Activated gamma-delta T cell (primary cell): ENCODE measurements around the gene KRT3.
"Not testable (repeated sequence)": the region's sequence is repeated elsewhere in the genome, so short reads cannot be mapped to it uniquely, and the experiment has no call there.

Experiments used
- DNase-seq: peaks from one replicate; lab custom pipeline; 2025; lab: John Stamatoyannopoulos, UW

KRT3 gene

DNA sequence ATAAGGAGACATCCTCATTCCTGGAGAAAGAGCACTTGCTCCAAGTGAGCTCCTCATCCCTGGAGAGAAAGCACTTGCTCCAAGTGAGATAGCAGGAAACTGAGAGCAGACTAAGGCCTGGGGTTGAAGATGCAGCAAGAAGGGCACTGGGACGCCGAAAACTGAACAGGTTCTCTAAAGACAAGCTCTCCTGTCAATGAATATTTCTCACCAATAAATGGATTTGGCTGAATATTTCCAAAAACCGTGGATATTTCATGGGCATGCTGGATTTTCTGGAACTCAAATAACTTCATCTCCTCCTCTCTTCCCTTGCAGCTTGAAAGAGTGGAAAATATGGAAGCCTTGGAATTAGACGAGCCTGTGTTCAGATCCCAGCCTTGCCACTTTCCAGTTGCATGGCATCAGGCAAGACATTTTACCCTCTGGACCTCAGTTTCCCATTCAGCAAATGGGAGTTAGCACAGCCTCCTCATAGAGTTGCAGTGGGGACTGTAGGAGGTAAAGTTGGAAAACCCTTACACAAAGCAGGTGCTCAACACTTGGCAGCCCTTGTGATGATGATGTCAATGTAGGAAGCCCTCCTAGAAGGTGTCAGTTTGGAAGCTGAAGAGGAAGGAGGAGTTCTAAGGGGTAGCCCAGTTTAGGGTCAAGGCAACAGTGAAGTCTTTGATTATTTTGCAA lies 14.4 kb downstream of the KRT3 start:
- DNase-seq = no peak

DNA sequence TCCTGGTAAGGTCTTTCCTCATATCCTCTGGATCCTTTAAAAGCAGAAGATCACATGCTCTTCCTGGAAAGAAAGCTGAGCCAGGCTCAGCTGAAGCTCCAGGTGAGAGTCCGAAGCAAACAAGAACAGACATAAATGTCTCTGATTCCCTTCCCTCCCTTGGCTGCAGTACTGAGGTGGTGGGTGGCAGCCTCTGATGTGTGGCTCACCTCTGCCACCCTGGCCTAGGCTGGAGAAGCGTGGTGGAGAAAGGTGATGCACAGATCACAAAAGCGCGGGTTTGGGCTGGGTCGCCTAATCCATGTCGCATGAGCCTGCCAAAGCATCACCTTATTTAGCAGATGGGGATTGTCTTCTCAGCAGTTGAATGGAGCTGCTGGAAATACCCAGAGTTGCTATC lies 16.0 kb downstream of the KRT3 start:
- DNase-seq = no peak

DNA sequence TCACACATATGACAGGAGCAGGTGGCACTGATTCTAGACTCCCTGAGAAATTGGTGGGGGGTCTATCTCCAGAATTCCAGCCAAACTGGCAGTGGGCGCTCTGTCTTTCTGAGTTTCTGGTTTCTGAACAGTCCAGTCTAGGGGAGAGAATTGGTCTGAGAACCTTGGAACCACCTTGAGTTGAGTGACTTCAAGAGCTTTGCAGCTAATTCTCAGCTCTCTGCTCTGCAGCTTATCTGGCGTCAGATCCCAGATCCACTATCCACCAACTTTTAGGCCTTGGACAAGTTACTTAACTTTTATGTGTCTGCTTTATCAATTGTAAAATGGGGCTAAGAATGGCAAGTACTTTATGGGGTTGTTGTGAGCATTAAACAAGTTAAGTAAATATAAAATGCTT lies 17.1 kb downstream of the KRT3 start:
- DNase-seq = no peak

DNA sequence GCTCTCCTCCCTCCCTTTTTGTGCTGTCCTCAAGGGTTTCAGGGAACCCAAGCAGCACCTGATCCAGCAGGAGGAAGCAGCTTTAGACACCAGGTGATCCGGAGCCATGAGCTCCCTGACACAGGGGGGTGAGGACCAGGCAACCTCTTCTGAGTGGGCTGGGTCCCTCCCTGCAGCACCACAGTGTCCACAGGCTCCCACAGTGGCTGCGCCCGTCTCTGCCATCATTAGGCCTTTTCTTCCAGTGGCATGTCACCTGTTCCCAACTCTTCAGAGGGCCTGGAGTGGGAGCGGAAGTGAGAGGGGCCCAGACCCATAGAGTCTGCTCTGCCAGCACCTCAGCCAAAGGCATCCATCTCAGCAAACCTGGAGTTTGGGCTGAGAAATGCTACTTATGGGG lies 18.4 kb downstream of the KRT3 start:
- DNase-seq = no peak

DNA sequence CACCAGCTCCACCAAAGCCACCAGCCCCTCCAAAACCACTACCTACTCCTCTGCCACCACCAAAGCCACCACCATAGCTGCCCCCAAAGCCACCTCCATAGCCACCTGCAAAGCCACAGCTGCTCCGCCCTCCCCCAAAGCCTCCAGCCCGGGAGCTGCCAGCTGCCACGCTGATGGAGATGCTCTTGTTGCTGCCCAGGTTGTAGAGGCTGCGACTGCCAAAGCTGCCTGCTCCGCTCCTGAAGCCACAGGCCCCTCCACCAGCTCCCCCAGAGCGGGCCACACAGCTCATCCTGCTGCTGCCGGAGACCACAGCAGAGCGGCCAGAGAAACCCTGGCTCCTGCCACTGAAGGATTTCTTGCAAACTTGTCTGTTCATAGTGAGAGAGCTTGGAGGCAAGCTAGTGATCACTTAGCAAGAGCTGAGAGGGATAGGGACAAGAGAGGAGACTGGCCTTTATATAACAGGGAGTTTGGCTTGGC lies 19.0 kb downstream of the KRT3 start, which contains the start of gene KRT76:
KRT76 (minus strand) TSS at position 433 of the 483 bp plus-strand sequence; CDS start at position 379, 54 bp downstream.
- DNase-seq = no peak

DNA sequence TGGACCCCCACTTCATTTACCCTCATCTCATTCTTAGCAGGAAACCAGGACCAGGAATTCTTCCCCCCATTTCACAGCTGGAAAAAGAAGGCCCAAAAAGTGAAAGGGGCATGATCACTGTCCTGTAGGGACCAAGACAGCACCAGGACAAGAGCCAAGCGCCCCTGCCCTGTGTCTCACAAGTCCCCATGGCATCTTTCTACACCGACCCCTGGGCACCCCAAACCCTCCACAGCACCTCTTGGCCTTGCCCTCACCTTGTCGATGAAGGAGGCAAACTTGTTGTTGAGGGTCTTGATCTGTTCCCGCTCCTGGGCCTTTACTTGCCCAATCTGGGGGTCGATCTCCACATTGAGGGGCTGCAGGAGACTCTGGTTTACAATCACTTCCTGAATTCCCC lies 19.5 kb downstream of the KRT3 start:
- no peak for DNase-seq

DNA sequence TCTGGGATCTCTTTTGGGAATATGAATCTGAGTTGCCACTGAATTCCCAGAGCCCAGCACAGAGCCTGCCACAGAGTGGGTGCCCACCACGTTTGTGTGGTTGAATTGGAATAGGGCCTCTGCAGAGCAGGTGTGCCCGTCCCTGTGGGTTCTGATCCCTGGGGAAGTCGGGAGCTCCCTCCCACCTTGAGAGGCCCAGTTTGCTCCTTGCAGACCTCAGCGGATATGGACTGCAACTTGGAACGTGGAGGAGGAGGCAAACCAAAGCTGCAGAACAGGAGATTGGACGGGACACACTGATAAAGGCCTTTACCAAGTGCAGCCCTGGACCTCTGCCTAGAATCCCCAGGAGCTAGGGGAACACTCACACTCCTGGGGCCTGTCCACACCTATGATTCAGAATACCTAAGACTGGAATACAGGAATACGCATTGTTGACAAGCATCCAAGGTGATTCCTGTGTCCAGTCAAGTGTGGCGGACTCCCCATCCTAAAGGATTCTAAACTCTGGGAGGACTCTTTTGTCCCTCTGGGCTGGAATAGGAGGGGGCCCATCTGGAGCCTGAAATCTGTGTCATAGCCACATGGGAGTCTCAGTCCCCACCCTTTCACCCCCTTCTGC lies 21.2 kb downstream of the KRT3 start:
- DNase-seq = no peak

DNA sequence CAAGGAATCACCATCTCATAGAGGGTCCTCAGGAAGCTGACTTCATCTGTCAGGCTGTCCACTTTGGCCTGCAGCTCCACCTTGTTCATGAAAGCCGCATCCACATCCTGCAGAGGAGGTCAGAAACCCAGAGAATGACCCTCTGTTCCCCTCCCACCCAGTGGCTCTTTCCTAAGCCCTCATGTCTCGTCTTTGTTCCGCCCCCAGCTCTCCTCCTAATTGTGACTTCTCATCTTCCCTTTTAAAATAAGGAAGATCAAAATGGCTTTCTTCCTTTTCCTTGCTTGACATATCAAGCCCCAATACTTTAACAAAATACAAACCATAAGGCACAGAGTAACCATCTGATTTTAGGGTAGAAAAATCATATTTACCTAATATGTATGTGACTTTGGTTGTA lies 23.1 kb downstream of the KRT3 start:
- DNase-seq = no peak

DNA sequence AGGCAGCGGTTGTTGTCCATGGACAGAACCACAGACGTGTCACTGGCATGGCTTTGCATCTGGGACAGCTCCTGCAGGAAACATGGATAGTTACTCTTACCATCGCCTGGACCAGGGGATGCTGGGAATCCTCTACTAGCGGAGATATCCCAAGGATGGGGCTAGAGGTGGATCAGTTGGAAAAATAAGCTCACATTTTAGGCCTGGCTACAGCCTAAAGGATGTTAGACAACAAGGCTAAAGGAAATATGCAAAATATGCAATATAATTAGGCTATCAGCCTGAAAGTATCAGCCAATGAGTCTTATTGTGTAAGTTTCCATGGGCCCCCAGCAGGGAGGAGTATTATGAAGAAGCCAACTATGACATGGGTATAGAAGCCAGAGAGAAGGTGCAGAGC lies 23.7 kb downstream of the KRT3 start:
- no peak for DNase-seq

DNA sequence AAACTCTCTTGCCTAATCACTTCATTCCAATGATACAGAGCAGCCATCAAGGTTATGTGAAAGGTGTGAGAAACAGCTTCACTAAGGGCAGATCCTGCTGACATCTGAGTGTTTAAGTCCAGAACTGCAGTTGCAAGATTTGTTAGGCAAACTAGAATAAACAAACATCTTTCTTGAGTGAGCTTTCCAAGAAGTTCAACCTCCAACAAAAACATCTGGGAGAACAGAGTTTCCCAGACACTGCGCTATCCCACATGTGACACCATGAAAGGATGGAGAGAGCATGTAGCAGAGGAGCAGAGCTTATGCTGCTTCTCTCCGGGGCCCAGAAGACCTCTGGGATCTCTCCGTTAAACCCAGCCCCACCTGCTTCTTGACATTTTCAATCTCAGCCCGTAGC lies 24.4 kb downstream of the KRT3 start:
- DNase-seq = no peak

DNA sequence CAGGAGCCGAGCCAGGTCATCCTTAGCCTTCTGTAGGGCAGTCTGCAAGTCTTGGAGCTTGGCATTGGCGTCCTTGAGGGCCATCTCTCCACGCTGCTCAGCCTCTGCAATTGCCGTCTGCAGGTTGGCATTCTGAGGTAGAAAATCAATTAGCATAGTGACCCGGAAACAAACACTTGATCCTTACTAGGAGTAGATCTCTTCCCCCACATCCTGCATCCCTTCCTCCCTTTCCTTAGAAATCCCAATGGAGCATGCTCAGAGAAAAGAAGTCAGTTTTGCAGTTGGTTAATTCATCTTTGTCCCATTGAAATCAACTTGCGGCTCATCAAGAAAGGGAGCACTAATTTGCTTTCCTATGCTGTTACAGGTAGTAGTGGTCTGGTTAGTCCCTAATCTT lies 24.8 kb downstream of the KRT3 start:
- DNase-seq = no peak

DNA sequence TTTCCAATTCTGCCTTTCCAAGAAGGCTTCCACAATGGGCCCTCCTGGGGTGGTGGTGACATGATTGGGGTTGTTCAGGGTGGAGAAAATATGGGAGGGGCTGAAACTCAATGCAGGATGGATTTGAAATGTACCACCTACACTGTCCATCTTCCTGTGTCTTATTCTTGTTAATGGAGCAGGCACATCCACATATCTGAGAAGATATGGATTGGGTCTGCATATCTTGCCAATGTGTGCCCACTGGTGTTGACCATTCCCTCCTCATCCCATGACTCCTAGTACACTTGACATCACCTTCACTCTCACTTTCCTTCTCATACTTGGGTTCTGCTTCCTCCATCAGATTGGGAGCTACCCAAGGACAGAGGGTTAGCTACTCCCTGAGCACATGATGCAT lies 26.0 kb downstream of the KRT3 start:
- DNase-seq = no peak

DNA sequence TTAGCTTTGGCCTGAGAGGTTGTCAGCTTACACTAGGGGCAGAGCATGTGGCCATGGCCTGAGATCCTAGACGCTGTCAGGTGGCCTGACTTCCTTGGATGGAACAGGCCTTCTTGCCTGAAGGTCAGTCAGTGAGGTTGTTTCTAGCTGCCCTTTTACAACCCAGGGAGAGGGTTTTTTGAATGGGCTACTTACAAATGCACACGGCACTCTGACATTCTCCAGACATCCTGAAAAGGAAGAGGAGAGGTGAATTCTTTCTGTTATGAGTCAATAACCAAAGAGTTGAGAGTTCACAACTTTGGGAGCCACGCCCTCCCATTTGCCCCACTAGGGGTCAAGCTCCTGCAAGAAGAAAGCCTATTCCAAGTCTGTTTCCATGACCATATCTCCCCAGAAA lies 26.6 kb downstream of the KRT3 start:
- DNase-seq = no peak

DNA sequence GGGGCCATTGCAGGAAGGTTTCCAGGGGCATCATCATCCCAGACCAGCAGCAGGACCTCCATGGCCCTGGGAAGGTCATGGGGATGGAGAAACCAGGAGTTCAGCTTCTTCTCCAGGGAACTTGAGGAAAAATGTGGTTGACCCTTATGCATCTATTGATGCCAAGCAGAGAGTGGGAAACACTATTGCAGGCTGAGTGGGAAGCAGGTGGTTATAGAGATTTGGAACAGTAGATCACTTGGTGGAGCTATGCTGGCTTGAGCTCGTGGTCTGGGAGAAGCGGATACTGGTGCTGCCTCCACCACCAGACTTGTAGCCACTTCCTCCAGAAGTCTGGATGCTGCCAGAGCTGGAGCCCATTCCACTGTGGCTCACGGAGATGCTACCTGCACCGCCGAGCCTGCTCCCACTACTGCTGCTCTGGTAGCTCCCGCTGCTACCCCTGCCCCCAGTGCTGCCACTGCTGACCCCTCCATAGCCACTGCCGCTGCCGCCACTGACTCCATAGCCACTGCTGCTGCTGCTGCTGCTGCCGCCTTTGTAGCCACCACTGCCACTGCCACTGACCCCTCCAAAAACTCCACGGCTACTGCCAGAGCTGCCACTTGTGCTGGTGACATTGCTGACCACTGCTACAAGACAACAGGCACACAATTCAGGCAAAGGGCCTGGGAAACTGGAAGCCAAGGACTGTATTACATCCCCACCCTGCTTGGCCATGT lies 27.3 kb downstream of the KRT3 start:
- no peak for DNase-seq

DNA sequence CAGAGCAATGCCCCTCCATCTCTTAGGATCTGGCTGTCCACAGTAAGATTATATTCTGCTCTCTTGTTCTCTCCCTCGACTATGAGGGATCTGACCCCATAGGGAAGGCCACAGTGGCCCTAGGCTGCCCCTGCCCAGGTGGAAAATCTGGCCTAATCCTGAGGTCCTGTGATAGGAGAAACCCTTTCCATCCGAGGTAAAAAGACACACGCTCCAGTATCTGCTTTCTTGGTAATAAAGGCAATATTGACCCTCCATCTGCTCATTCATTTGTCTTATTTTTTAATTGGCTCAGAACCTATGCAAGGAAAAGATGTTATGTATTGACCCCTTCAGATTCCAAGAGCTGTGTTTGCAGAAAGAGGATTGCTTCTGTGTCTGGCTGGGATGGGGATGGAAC lies 28.5 kb downstream of the KRT3 start:
- no peak for DNase-seq

DNA sequence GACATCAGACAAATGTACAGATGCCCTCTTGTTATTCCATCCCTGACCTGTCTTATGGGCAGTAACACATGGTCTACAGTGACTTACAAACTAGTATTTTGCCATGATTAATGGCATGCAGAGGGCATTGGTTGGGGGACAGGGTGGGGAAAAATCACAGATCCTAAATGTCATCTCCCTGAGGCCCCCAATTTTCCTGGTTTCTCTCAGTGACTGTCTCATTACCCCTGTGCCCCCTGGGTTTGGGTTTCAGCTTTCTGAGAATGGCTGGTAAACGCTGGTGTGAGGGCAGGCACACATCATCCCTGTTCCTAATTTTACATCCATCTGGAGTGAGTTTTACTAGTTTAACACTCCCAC lies 28.9 kb downstream of the KRT3 start:
- DNase-seq = no peak

DNA sequence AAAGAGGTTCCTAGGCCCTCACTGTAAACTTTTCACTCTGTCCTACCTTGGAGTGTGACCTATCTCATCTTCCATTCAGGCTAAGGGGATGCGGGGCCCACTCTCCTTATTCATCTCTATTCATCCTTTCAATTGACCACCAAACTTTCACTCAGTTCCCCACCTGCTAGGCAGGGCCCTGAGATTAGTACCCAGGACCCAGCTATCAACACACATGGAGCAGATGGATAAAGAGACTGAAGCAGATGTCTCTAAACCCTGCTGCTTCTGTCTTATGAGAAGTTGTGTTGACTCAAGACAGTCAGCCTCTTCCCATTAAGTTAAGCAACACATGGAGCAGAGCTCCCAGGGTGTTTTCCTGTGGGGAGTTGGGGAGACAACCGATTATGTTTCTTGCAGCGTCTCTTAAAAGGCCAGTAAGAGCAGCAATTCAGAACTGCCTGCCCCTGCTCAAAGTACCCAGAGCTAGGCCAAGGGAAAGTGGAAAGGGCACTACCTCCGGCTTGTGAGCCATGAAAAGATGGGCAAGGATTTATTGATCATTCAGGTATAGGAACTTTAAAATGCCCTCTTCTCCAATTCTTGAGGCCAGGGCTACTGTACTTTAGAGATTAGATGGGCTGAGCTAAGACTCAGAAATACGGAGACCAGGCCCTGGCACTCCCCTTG lies 29.4 kb downstream of the KRT3 start:
- DNase-seq = no peak

DNA sequence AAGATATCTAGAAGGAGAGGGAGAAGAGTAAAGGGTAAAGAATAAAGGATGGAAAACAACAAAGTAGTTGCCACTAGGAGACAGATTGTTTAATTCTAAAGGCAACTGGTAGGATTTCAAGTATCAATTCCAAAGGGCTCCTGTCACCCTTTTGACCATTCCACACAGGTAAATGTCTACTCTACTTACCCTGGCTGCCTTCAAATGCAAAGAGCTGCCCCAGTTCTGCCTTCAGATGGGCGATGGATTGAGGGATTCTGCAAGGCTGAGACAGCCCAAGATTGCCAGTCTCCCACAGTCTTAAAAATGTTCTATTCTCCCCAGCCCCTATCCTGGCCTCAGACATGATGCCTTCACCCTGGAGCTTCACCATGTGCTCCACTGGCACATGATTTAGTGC lies 30.2 kb downstream of the KRT3 start:
- no peak for DNase-seq

DNA sequence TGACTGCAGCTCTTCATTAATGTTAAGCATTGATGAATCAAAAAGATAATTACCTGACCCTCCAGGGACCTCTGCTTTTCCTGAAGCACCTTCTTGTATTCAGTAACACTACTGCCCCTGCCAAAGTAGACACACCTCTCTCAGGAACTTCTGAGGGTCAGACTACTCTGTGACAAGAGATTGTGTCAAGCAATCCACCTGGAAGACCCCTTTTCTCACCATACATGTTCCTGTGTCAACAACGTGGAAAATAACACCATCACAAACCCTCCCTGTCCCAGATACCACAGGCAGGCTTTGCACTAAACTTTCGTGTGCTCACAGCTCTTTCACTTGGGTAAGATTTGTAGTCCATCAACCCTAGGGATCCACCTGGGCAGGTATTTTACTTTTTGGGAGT lies 31.9 kb downstream of the KRT3 start:
- no peak for DNase-seq

DNA sequence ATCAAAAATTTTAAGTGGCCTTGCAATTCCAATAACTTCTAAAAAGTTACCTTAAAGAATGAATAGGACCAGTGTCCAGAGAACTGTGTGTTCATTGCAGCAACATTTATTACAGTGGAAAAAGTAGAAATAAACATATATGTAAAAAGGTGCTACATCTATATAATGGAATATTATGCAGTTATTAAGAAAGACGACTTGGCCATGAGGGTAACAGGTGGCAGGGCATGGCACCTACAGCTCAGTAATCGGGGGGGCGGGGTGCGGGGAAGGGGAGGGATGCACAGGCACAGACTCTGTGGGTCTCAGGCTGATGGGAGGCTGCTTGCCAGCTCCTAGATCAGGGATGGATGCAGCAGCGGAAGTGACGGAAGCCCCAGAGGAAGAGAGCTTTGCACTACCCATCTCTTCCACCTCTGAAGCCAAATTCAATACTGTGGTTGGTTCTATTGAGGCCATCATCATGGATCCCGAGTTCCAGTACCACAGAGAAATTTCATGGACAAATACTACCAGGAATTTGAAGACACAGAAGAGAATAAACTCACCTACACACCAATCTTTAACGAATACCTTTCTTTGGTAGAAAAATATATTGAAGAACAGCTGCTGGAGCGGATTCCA lies 32.8 kb downstream of the KRT3 start:
- DNase-seq = no peak

DNA sequence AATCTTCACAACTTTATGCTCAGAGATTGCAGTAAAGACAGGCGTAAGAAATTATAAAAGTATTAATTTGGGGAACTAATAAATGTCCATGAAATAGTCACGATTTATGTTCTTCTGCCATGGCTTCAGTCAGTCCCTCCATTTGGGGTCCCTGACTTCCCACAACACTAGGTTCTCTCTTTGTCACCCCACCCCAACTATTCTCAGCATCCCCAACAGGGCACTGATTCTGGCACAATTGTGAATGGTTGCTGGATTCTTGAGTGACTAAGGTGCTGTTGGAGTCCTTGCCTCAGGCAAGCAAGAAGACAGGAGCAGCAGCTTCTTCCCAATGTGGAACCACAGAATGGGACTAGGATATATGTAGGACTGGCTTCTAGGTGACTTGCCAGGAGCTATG lies 34.1 kb downstream of the KRT3 start:
- no peak for DNase-seq

DNA sequence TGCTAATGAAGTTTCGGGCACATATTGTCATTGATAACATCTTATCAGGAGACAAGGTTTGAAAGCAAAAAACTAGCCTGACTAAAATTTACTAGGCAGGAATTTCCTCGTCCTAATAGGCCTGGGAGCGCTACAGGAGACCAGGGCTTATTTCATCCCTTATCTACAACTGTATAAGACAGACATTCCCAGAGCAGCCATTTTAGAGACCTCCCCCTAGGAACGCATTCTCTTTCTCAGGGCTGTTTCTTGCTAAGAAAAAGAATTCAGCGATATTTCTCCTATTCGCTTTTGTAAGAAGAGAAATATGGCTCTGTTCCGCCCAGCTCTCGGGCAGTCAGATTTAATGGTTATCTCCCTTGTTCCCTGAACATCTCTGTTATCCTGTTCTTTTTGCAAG lies 34.7 kb downstream of the KRT3 start:
- not testable (repeated sequence) for DNase-seq
